DND-41 (cell line): Measurements from ENCODE around the gene DNAJC5.
"Not testable (repeated sequence)": the region's sequence is repeated elsewhere in the genome, so short reads cannot be mapped to it uniquely, and the experiment has no call there.

Source experiments
- ATAC-seq: fragments of 200-7000 bp; cut with Tn5 transposase; 3 replicates; pipeline ENCODE4 v1.9.1; 2021; ENCODE audit warnings: low read depth; ENCODE audit not compliant: insufficient read depth
- DNase-seq: peaks from one replicate; pipeline ENCODE4 v3.0.0-alpha.2; 2020
- H2AFZ ChIP-seq: 2 replicates; pipeline ENCODE4 v1.6.0; 2012; ENCODE audit warnings: low read depth, low read length
- H3K27ac ChIP-seq: 2 replicates; pipeline ENCODE4 v1.5.1; 2012; ENCODE audit warnings: low read length, inconsistent platforms
- H3K27me3 ChIP-seq: fragments of 200-600 bp; sonication (generic); 2 replicates; pipeline ENCODE4 v1.6.0; 2012; ENCODE audit warnings: low read length, mild to moderate bottlenecking, inconsistent platforms; ENCODE audit not compliant: insufficient read depth, poor library complexity
- H3K36me3 ChIP-seq: 2 replicates; pipeline ENCODE4 v1.5.1; 2012; ENCODE audit warnings: low read length, inconsistent platforms; ENCODE audit not compliant: insufficient read depth
- H3K4me1 ChIP-seq: 2 replicates; pipeline ENCODE4 v1.5.1; 2012; ENCODE audit warnings: mild to moderate bottlenecking, low read length; ENCODE audit not compliant: insufficient read depth
- H3K4me2 ChIP-seq: 2 replicates; pipeline ENCODE4 v1.6.0; 2012; ENCODE audit warnings: mild to moderate bottlenecking, moderate library complexity, low read length, inconsistent platforms; ENCODE audit not compliant: insufficient read depth
- H3K4me3 ChIP-seq, 2 experiments: fragments of 200-600 bp in 1 of 2; shearing (Covaris generic) in 1 of 2; 2 replicates each; pipeline ENCODE4 v1.5.1; 2012 to 2016; ENCODE audit warnings: inconsistent platforms in 2 of 2, low read length in 2 of 2, mild to moderate bottlenecking in 2 of 2, low read depth in 1 of 2, moderate library complexity in 1 of 2
- H3K79me2 ChIP-seq: 2 replicates; pipeline ENCODE4 v1.6.0; 2012; ENCODE audit warnings: low read length, inconsistent platforms; ENCODE audit not compliant: insufficient read depth
- H3K9ac ChIP-seq: 2 replicates; pipeline ENCODE4 v1.6.0; 2012; ENCODE audit warnings: low read depth, mild to moderate bottlenecking, inconsistent platforms, low read length, moderate library complexity
- H3K9me3 ChIP-seq: 2 replicates; pipeline ENCODE4 v1.5.1; 2012; ENCODE audit warnings: low read length, moderate library complexity, mild to moderate bottlenecking, inconsistent platforms; ENCODE audit not compliant: insufficient read depth, severe bottlenecking
- H4K20me1 ChIP-seq: 2 replicates; pipeline ENCODE4 v1.6.0; 2012; ENCODE audit warnings: low read length; ENCODE audit not compliant: insufficient read depth
- CTCF ChIP-seq: IDR thresholded peaks from 2 replicates; pipeline ENCODE4 v1.5.1; 2012; ENCODE audit warnings: borderline replicate concordance, low read length, moderate library complexity, mild to moderate bottlenecking; ENCODE audit not compliant: poor library complexity, severe bottlenecking; ENCODE audit errors: extremely low read depth
- EZH2 ChIP-seq: IDR thresholded peaks from 3 replicates; pipeline ENCODE4 v1.6.1; 2012; ENCODE audit warnings: borderline replicate concordance, low read depth, mild to moderate bottlenecking, moderate library complexity, low read length, inconsistent platforms; ENCODE audit not compliant: severe bottlenecking

Gene DNAJC5

DNA sequence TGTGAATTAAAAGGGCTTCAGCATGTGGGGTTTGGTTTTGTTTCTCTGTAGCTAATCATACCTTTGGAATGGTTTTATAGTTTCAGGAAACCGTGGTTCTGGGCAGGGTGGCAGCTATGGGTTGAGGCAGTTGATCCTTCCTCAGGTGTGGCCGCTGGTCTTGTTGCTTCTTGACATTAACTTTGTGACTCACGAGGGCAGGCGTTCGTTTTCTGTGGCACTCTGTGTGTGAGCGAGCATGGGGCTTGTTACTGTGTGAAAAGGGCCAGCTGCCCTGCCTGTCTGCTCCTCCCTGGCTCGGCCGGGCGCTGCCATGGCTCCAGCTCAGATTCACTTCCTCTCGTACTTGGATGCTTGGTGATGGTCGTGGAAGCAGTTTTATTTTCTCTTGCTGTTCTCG lies 16.2 kb downstream of the DNAJC5 start:
- no peaks in the 10 kb centered on the region for H3K4me1 ChIP-seq
- H2AFZ ChIP-seq: no peak overlapping the region
- no peak overlapping the region for H3K4me2 ChIP-seq
- no peak overlapping the region for H3K4me3 ChIP-seq
- no peak for TF ChIP-seq EZH2
- no peak for TF ChIP-seq CTCF
- 0 out of 2 replicates have a peak overlapping the region, but pooled peaks have one; percentile 15 for H3K27ac ChIP-seq
- H3K36me3 ChIP-seq: peaks cover 22% of the 10 kb centered on the region
- H4K20me1 ChIP-seq: peaks cover 70% of the 10 kb centered on the region
- DNase-seq (no peak), ATAC-seq (0 out of 3 replicates have a peak, but pooled peaks have one; percentile 22)
- H3K79me2 ChIP-seq: peaks cover 99% of the 10 kb centered on the region
- H3K9me3 ChIP-seq: peaks cover 5% of the 10 kb centered on the region
- no peak overlapping the region for H3K9ac ChIP-seq
- no peaks in the 10 kb centered on the region for H3K27me3 ChIP-seq

GRCh38 chr20:63913768-63914167 lies 18.8 kb downstream of the DNAJC5 start:
- H3K27ac ChIP-seq: no peak overlapping the region
- H3K4me1 ChIP-seq: no peaks in the 10 kb centered on the region
- DNase-seq (no peak), ATAC-seq (no peak)
- no peak overlapping the region for H3K4me2 ChIP-seq
- H3K79me2 ChIP-seq: peaks cover 99% of the 10 kb centered on the region
- H3K27me3 ChIP-seq: no peaks in the 10 kb centered on the region
- H2AFZ ChIP-seq: no peak overlapping the region
- peaks cover 37% of the 10 kb centered on the region for H3K36me3 ChIP-seq
- TF ChIP-seq CTCF (no peak), EZH2 (no peak)
- peaks cover 58% of the 10 kb centered on the region for H4K20me1 ChIP-seq
- H3K4me3 ChIP-seq: no peak overlapping the region
- H3K9ac ChIP-seq: no peak overlapping the region
- H3K9me3 ChIP-seq: peaks cover 5% of the 10 kb centered on the region

DNA sequence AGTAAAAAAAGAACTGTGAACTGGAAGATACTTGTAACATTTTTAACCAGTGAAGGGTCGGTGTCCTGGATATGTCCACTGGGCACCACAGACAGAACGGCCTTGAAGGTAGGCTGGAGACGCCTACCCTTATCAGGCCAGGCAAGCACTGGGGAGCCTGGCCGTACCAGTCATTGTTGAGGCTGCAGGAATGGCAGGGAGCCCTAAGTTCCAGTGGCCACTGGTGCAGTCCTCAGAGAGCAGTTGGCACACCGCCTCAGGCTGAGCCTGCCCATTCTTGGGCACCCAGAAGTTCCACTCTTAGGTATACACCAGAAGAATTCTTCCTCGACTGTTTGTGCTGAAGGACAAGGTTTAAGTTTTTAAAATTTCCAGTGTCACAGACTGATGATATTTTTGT lies 20.5 kb downstream of the DNAJC5 start:
- no peaks in the 10 kb centered on the region for H3K4me1 ChIP-seq
- H3K9ac ChIP-seq: no peak overlapping the region
- no peak overlapping the region for H3K4me2 ChIP-seq
- peaks cover 5% of the 10 kb centered on the region for H3K9me3 ChIP-seq
- peaks cover 93% of the 10 kb centered on the region for H3K79me2 ChIP-seq
- peaks cover 44% of the 10 kb centered on the region for H3K36me3 ChIP-seq
- no peak overlapping the region for H2AFZ ChIP-seq
- no peaks in the 10 kb centered on the region for H3K27me3 ChIP-seq
- no peak for ATAC-seq
- no peak for DNase-seq
- H3K27ac ChIP-seq: no peak overlapping the region
- TF ChIP-seq CTCF (no peak), EZH2 (no peak)
- H4K20me1 ChIP-seq: peaks cover 60% of the 10 kb centered on the region
- H3K4me3 ChIP-seq: no peak overlapping the region

DNA sequence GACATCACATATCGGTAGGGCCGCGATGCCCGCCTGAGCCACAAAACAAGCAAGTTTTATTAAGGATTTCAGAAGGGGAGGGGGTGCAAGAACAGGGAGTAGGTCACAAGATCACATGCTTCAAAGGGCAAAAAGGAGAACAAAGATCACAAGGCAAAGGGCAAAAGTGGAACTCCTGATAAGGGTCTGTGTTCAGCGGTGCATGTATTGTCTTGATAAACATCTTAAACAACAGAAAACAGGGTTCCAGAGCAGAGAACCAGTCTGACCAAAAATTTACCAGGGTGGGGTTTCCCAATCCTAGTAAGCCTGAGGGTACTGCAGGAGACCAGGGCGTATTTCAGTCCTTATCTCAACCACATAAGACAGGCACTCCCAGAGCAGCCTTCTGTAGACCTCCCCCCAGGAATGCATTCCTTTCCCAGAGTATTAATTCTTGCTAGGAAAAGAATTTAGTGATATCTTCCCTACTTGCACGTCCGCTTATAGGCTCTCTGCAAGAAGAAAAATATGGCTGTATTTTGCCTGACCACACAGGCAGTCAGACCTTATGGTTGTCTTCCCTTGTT lies 21.5 kb downstream of the DNAJC5 start:
- not testable (repeated sequence) for H3K27ac ChIP-seq, H3K4me1 ChIP-seq, H3K4me2 ChIP-seq, H3K27me3 ChIP-seq, H3K9me3 ChIP-seq, ATAC-seq, H3K9ac ChIP-seq, H2AFZ ChIP-seq, DNase-seq, H3K4me3 ChIP-seq
- H3K79me2 ChIP-seq: peaks cover 92% of the 10 kb centered on the region
- peaks cover 57% of the 10 kb centered on the region for H4K20me1 ChIP-seq
- H3K36me3 ChIP-seq: peaks cover 49% of the 10 kb centered on the region
